Hepatocyte (in vitro differentiated cells): ENCODE data around the gene ATG10. TPM values are rescaled to one million over a fixed set of nuclear protein-coding genes. Genes with fewer than 3 reads are reported as not detected.

Source experiments
- DNase-seq: peaks from one replicate; pipeline ENCODE4 v3.0.0-alpha.2; 2016; ENCODE audit warnings: low spot score
- H2AFZ ChIP-seq: fragments of 200-600 bp; sonication (generic); 2 replicates; pipeline ENCODE4 v1.6.0; 2016; ENCODE audit warnings: antibody characterized with exemption, mild to moderate bottlenecking
- H3K27ac ChIP-seq: fragments of 200-600 bp; sonication (generic); 2 replicates; pipeline ENCODE4 v1.5.1; 2016; ENCODE audit warnings: mild to moderate bottlenecking
- H3K27me3 ChIP-seq: fragments of 200-600 bp; sonication (generic); 2 replicates; pipeline ENCODE4 v1.6.1; 2016
- H3K36me3 ChIP-seq: fragments of 200-600 bp; sonication (generic); replicated peaks from 2 replicates; pipeline ENCODE4 v1.5.1; 2016; ENCODE audit warnings: low read depth; ENCODE audit not compliant: insufficient read depth
- H3K4me1 ChIP-seq: fragments of 200-600 bp; sonication (generic); 2 replicates; pipeline ENCODE4 v1.5.1; 2016; ENCODE audit warnings: mild to moderate bottlenecking, moderate library complexity; ENCODE audit not compliant: insufficient read depth
- H3K4me2 ChIP-seq: fragments of 200-600 bp; sonication (generic); 2 replicates; pipeline ENCODE4 v1.6.0; 2016
- H3K4me3 ChIP-seq: fragments of 200-600 bp; sonication (generic); 2 replicates; pipeline ENCODE4 v1.5.1; 2016; ENCODE audit warnings: mild to moderate bottlenecking
- H3K79me2 ChIP-seq: fragments of 200-600 bp; sonication (generic); 2 replicates; pipeline ENCODE4 v1.6.0; 2017; ENCODE audit warnings: mild to moderate bottlenecking
- H3K9me2 ChIP-seq: fragments of 200-600 bp; sonication (generic); replicated peaks from 2 replicates; pipeline ENCODE4 v1.6.0; 2017; ENCODE audit warnings: mild to moderate bottlenecking; ENCODE audit not compliant: insufficient read depth
- H3K9me3 ChIP-seq: fragments of 200-600 bp; sonication (generic); 2 replicates; pipeline ENCODE4 v1.5.1; 2016; ENCODE audit warnings: low read depth, mild to moderate bottlenecking
- H4K20me1 ChIP-seq: fragments of 200-600 bp; sonication (generic); 2 replicates; pipeline ENCODE4 v1.6.0; 2016; ENCODE audit warnings: mild to moderate bottlenecking; ENCODE audit not compliant: insufficient read depth, poor library complexity, severe bottlenecking
- EZH2 ChIP-seq: fragments of 200-600 bp; sonication (generic); IDR thresholded peaks from 2 replicates; pipeline ENCODE4 v1.6.1; 2016; ENCODE audit warnings: antibody characterized with exemption, mild to moderate bottlenecking, borderline replicate concordance
- EZH2phosphoT487 ChIP-seq: fragments of 200-600 bp; sonication (generic); IDR thresholded peaks from one replicate; pipeline ENCODE4 v1.6.1; 2018; ENCODE audit warnings: antibody characterized with exemption, mild to moderate bottlenecking, low read depth, moderate library complexity; ENCODE audit not compliant: unreplicated experiment, severe bottlenecking
- WGBS: methylation state at CpG from one replicate; pipeline ENCODE4 v1.1.6; 2016; ENCODE audit warnings: low lambda C conversion rate; ENCODE audit errors: missing lambda C conversion rate; 5-methylcytosine and 5-hydroxymethylcytosine counted together
- polyA plus RNA-seq: library from polyadenylated mRNA; unstranded; fragments of >200 nt; fragmentation: Nextera tagmentation; extraction: Ambion mirVana; gene quantifications from 2 replicates; pipeline ENCODE4 v1.2.1, GENCODE V29; 2016
- total RNA-seq: library from RNA; depleted of rRNA; stranded (reverse); fragments of >200 nt; gene quantifications from 2 replicates; pipeline ENCODE4 v1.2.3, GENCODE V29; 2014
- TF ChIP-seq, protein P1 (sequence below): fragments of 200-600 bp; sonication (generic); IDR thresholded peaks from 2 replicates; pipeline ENCODE4 v1.5.1; 2016; ENCODE audit warnings: antibody characterized with exemption, mild to moderate bottlenecking; ENCODE audit not compliant: poor library complexity

The ATG10 gene
- total and polyA plus RNA-seq, 2 experiments from 2014 or later: 11.8 to 13.0 TPM

DNA sequence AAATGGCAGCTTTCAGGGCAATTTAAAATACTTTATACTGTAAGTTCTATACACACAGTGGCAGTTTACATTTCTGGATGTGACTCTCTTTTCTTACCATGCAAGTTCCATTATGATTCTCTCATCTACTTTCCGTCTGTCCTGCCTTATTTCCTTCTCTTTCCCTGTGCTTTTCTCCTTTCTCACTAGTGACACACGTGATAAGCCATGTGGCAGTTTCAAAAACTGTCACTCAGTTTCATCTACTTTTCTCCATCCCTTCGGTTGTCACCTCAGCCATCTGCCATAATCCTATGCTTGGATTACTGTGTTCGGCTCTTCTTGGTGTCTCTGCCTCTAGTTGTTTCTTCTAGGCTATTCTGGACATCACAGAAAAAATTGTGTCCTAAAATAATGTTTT is 46.8 kb upstream of the ATG10 start:
- TF ChIP-seq EZH2 (no peak), EZH2phosphoT487 (no peak)
- TF ChIP-seq, protein P1, sequence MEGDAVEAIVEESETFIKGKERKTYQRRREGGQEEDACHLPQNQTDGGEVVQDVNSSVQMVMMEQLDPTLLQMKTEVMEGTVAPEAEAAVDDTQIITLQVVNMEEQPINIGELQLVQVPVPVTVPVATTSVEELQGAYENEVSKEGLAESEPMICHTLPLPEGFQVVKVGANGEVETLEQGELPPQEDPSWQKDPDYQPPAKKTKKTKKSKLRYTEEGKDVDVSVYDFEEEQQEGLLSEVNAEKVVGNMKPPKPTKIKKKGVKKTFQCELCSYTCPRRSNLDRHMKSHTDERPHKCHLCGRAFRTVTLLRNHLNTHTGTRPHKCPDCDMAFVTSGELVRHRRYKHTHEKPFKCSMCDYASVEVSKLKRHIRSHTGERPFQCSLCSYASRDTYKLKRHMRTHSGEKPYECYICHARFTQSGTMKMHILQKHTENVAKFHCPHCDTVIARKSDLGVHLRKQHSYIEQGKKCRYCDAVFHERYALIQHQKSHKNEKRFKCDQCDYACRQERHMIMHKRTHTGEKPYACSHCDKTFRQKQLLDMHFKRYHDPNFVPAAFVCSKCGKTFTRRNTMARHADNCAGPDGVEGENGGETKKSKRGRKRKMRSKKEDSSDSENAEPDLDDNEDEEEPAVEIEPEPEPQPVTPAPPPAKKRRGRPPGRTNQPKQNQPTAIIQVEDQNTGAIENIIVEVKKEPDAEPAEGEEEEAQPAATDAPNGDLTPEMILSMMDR: no peak

GRCh38 chr5:81925981-81926380 is 45.8 kb upstream of the ATG10 start:
- Histone ChIP-seq H2AFZ (no peak overlapping the region), H3K27me3 (no peaks in the 10 kb centered on the region), H4K20me1 (no peaks in the 10 kb centered on the region), H3K4me3 (no peak overlapping the region), H3K36me3 (no peaks in the 10 kb centered on the region), H3K4me2 (no peak overlapping the region), H3K9me3 (no peaks in the 10 kb centered on the region), H3K4me1 (no peaks in the 10 kb centered on the region), H3K27ac (no peak overlapping the region), H3K9me2 (no peaks in the 10 kb centered on the region), H3K79me2 (no peaks in the 10 kb centered on the region)
- TF ChIP-seq, protein P1: no peak
- TF ChIP-seq EZH2: no peak
- no peak for TF ChIP-seq EZH2phosphoT487
- DNase-seq: no peak
- WGBS: 81% methylated on average over 7 of the region's 7 CpGs

More for the DNA sequence above, 46.8 kb upstream of the ATG10 start:
- Histone ChIP-seq H3K4me1 (no peaks in the 10 kb centered on the region), H3K27me3 (no peaks in the 10 kb centered on the region), H3K79me2 (no peaks in the 10 kb centered on the region), H3K27ac (no peak overlapping the region), H3K4me3 (no peak overlapping the region), H3K4me2 (no peak overlapping the region), H4K20me1 (no peaks in the 10 kb centered on the region), H3K9me3 (no peaks in the 10 kb centered on the region), H3K9me2 (no peaks in the 10 kb centered on the region), H3K36me3 (no peaks in the 10 kb centered on the region), H2AFZ (no peak overlapping the region)
- DNase-seq: no peak
- WGBS: 86% methylated on average over 4 of the region's 4 CpGs

DNA sequence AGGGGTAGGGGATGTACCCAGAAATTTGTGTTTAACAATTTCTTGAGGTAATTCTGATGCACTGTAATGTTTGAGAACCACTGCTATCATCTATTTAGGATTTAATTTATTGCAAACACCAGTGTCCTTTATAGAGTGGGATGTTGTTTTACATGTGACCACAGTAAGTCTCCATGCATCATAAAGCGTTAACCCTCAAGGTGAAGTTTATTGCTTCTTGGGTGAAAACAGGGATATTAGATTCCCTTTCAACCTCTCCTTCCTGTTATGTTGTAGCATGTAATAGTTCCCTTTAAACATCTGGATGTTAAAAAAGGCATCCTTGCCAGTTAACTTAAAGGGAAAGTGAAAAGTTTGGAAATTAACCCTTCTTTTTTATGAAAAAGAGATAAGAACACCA is 35.8 kb upstream of the ATG10 start:
- no peaks in the 10 kb centered on the region for H3K27me3 ChIP-seq
- no peak overlapping the region for H3K27ac ChIP-seq
- H3K4me1 ChIP-seq: no peaks in the 10 kb centered on the region
- H3K9me2 ChIP-seq: no peaks in the 10 kb centered on the region
- TF ChIP-seq, protein P1: no peak
- TF ChIP-seq EZH2phosphoT487: no peak
- no peak for TF ChIP-seq EZH2
- DNase-seq: no peak
- H3K36me3 ChIP-seq: no peaks in the 10 kb centered on the region
- H3K9me3 ChIP-seq: no peaks in the 10 kb centered on the region
- no peak overlapping the region for H3K4me2 ChIP-seq
- H3K79me2 ChIP-seq: no peaks in the 10 kb centered on the region
- no peak overlapping the region for H2AFZ ChIP-seq
- 56% methylated on average over 1 of the region's 1 CpG for WGBS
- H4K20me1 ChIP-seq: no peaks in the 10 kb centered on the region
- H3K4me3 ChIP-seq: no peak overlapping the region

- TF ChIP-seq, protein P1: no peak
- TF ChIP-seq EZH2phosphoT487 (no peak), EZH2 (no peak)
- Histone ChIP-seq H3K36me3 (no peaks in the 10 kb centered on the region), H3K9me2 (no peaks in the 10 kb centered on the region), H3K79me2 (no peaks in the 10 kb centered on the region), H3K4me1 (no peaks in the 10 kb centered on the region), H3K27ac (no peak overlapping the region), H3K27me3 (no peaks in the 10 kb centered on the region), H3K9me3 (no peaks in the 10 kb centered on the region), H2AFZ (no peak overlapping the region), H3K4me2 (no peak overlapping the region), H4K20me1 (no peaks in the 10 kb centered on the region), H3K4me3 (no peak overlapping the region)
- DNase-seq: no peak
Measured at GRCh38 chr5:81936750-81937149, 35.1 kb upstream of the ATG10 start.
